Measurements from ENCODE around the gene BICRAL.

GRCh38 chr6:42771741-42772100 lies 10.1 kb upstream of the BICRAL start:
- TF ChIP-seq CTCF (IDR thresholded peaks at IDR 0.05) (no peak), POLR2AphosphoS5 (IDR thresholded peaks at IDR 0.05) (no peak)

Measured in stomach (tissue), 4 donors.